Measurements from ENCODE around the gene TOP2A.

GRCh38 chr17:40427002-40427491 lies 9.4 kb upstream of the TOP2A start:
- TF ChIP-seq CTCF (IDR thresholded peaks at IDR 0.05; ENCODE audit: borderline replicate concordance, extremely low read depth, low read length, poor library complexity, severe bottlenecking) (peak; percentile 23), EZH2 (IDR thresholded peaks at IDR 0.05; ENCODE audit: borderline replicate concordance, low read depth, low read length, severe bottlenecking) (no peak)

Data from DND-41 (cell line).